NOMO-1 treated with dmso at 0.1 percent for 144 hours (cell line): ENCODE data around the gene MAB21L4.

Source experiments
- DNase-seq: peaks from one replicate; lab custom pipeline; 2025; ENCODE audit not compliant: unreplicated experiment; lab: John Stamatoyannopoulos, UW

MAB21L4 gene

GRCh38 chr2:240881913-240882312 lies 14.0 kb downstream of the MAB21L4 start:
- no peak for DNase-seq

- DNase-seq, result no peak
Measured at GRCh38 chr2:240879105-240879504, 16.9 kb downstream of the MAB21L4 start.

GRCh38 chr2:240878341-240878936 lies 17.5 kb downstream of the MAB21L4 start:
- DNase-seq, result no peak

GRCh38 chr2:240877460-240878340 lies 18.3 kb downstream of the MAB21L4 start:
- DNase-seq, result no peak

- no peak for DNase-seq
Measured at GRCh38 chr2:240876475-240877251, 19.3 kb downstream of the MAB21L4 start.

GRCh38 chr2:240876035-240876474 lies 19.9 kb downstream of the MAB21L4 start:
- no peak for DNase-seq

GRCh38 chr2:240875228-240876034 lies 20.5 kb downstream of the MAB21L4 start:
- DNase-seq, result no peak

GRCh38 chr2:240874715-240875227 lies 21.2 kb downstream of the MAB21L4 start:
- no peak for DNase-seq

GRCh38 chr2:240873805-240874714 lies 21.9 kb downstream of the MAB21L4 start:
- DNase-seq, result no peak

- DNase-seq, result no peak
Measured at GRCh38 chr2:240873098-240873788, 22.7 kb downstream of the MAB21L4 start.

GRCh38 chr2:240872317-240873097 lies 23.4 kb downstream of the MAB21L4 start:
- DNase-seq, result no peak

- no peak for DNase-seq
Measured at GRCh38 chr2:240871071-240871958, 24.6 kb downstream of the MAB21L4 start.

GRCh38 chr2:240869956-240870875 lies 25.7 kb downstream of the MAB21L4 start:
- DNase-seq, result no peak

GRCh38 chr2:240869109-240869955 lies 26.6 kb downstream of the MAB21L4 start:
- no peak for DNase-seq
